WI38 (cell line): Measurements from ENCODE around the gene ASMTL.
"Not testable (repeated sequence)": the region's sequence is repeated elsewhere in the genome, so short reads cannot be mapped to it uniquely, and the experiment has no call there.

Experiments used
- H3K4me3 ChIP-seq: 2 replicates; pipeline ENCODE4 v1.5.1; 2011; ENCODE audit warnings: low read depth, mild to moderate bottlenecking, control low read depth, low read length
- TF ChIP-seq, protein P1 (sequence below): IDR thresholded peaks from 2 replicates; pipeline ENCODE4 v1.5.1; 2012; ENCODE audit warnings: low read depth, mild to moderate bottlenecking, control low read depth, low read length

Gene ASMTL

GRCh38 chrX:1492421-1493012 lies 39.8 kb upstream of the ASMTL start:
- H3K4me3 ChIP-seq = no peak overlapping the region
- TF ChIP-seq, protein P1, sequence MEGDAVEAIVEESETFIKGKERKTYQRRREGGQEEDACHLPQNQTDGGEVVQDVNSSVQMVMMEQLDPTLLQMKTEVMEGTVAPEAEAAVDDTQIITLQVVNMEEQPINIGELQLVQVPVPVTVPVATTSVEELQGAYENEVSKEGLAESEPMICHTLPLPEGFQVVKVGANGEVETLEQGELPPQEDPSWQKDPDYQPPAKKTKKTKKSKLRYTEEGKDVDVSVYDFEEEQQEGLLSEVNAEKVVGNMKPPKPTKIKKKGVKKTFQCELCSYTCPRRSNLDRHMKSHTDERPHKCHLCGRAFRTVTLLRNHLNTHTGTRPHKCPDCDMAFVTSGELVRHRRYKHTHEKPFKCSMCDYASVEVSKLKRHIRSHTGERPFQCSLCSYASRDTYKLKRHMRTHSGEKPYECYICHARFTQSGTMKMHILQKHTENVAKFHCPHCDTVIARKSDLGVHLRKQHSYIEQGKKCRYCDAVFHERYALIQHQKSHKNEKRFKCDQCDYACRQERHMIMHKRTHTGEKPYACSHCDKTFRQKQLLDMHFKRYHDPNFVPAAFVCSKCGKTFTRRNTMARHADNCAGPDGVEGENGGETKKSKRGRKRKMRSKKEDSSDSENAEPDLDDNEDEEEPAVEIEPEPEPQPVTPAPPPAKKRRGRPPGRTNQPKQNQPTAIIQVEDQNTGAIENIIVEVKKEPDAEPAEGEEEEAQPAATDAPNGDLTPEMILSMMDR = no peak

GRCh38 chrX:1491851-1492349 lies 39.2 kb upstream of the ASMTL start:
- no peak overlapping the region for H3K4me3 ChIP-seq
- TF ChIP-seq, protein P1 = no peak

DNA sequence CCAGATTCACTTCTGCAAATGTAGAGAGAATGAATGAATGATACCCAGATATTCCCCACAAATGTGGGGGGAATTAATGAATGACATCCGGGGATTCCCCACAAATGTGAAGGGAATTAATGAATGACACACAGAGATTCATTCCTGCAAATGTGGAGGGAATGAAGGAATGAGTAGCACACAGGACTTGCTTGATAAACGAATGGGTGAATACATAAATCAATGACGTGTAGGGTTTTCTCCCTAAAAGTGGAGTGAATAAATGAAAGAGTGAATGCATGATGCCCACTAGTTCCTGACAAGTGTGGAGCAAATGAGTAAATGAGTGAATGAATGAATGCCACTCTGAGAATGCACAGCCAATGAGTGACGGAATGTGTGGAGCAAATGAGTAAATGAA lies 38.5 kb upstream of the ASMTL start:
- H3K4me3 ChIP-seq = not testable (repeated sequence)

GRCh38 chrX:1490723-1491122 lies 38.0 kb upstream of the ASMTL start:
- not testable (repeated sequence) for H3K4me3 ChIP-seq

DNA sequence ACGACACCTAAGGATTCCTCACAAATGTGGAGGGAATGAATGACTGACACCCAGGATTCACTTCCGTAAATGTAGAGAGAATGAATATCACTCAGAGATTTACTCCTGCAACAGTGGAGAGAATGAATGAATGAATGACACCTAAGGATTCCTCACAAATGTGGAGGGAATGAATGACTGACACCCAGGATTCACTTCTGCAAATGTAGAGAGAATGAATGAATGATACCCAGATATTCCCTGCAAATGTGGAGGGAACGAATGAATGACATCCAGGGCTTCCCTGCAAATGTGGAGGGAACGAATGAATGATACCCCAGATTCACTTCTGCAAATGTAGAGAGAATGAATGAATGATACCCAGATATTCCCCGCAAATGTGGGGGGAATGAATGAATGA lies 36.6 kb upstream of the ASMTL start:
- H3K4me3 ChIP-seq = not testable (repeated sequence)

DNA sequence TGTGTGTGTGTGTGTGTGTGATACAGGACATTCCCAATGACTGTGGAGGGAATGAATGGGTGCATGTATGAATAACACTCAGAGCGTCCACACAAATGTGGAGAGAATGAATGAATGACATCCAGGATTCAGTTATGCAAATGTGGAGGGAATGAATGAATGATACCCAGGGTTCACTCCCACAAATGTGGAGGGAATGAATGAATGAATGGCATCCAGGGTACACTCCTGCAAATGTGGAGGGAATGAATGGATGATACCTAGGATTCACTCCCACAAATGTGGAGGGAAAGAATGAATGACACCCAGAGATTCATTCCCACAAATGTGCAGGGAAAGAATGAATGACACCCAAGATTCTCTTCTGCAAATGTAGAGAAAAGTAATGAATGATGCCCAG lies 36.0 kb upstream of the ASMTL start:
- no peak overlapping the region for H3K4me3 ChIP-seq
- TF ChIP-seq, protein P1 = no peak

DNA sequence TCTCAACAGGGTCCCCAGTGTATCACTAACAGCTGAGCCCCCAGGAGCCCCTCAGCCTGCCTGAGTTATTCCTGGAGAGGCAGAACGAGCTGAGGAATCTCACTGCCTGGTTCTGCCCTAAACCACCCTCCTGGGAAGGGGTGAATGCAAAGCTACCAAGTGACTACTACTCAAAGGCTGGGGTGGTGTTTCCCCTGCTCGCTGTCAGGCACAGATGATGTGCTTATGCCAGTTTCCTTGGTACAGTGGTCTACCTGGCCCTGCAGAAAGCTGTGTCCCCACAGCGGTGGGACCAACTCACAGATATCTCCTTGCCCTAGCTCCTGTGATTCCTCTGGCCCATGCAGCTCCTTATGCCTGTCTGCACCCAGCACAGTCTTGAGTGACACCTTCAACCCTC lies 35.4 kb upstream of the ASMTL start:
- H3K4me3 ChIP-seq = no peak overlapping the region
- TF ChIP-seq, protein P1 = no peak

- TF ChIP-seq, protein P1 = no peak
- H3K4me3 ChIP-seq = no peak overlapping the region
Observed at GRCh38 chrX:1487401-1487800, 34.7 kb upstream of the ASMTL start.

DNA sequence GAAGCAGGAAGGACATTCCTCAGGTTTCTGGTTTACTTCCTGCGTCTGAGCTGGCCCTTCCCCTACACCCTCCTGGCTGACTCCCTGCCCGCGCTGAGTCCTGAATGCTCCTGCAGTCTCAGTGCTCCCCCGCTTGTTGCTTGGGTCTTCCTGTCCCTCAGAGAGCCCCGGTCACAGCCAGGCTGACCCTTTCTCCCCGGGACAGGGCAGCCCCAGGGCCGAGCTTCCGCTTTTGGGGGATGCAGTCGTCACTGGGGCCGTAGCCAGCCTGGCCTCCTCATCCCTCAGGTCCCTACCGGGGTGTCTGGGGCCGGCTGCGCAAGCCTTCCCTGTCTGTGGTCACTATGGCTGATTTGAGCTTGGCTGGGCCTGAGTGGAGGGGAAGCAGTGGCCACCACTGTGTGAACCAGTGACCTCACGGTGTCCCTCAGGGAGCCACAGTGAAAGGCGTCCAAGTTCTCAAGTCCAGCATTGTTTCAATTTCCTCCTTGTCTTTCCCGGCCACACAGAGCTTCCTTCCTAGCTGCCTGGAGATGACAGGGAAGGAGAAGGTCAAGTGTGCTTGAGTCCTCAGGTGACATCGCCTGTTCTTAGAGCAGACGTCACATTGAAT lies 34.1 kb upstream of the ASMTL start:
- TF ChIP-seq, protein P1 = no peak
- H3K4me3 ChIP-seq = no peak overlapping the region
